A673 (cell line): Measurements from ENCODE around the gene APOBEC3A. TPM values are rescaled to one million over a fixed set of nuclear protein-coding genes. Genes with fewer than 3 reads are reported as not detected.
"Not testable (repeated sequence)": the region's sequence is repeated elsewhere in the genome, so short reads cannot be mapped to it uniquely, and the experiment has no call there.

Experiments used
- BruUV-seq: library from RNA; stranded (reverse); fragments of 400-500 nt; replicated peaks from 2 replicates; lab custom pipeline; 2021; lab: Mats Ljungman, UMichigan
- CTCF ChIA-PET: fragments of 300-600 bp; sonication (Branson Sonifier 250); formaldehyde crosslinking; loops from one replicate; lab custom pipeline; 2022; ENCODE audit warnings: antibody characterized with exemption; lab: Charles Lee
- POLR2A ChIA-PET: fragments of 300-600 bp; sonication (Branson Sonifier 250); formaldehyde crosslinking; loops from one replicate; lab custom pipeline; 2022; ENCODE audit warnings: antibody characterized with exemption; ENCODE audit not compliant: low non-redundant PET; lab: Charles Lee
- DNase-seq: peaks from one replicate; pipeline ENCODE4 v3.0.0-alpha.2; 2015; ENCODE audit warnings: low spot score
- H3K27ac ChIP-seq: fragments of 200-600 bp; sonication (generic); 2 replicates; pipeline ENCODE4 v1.5.1; 2016; ENCODE audit warnings: mixed run types, low read depth, mild to moderate bottlenecking, mixed read lengths, antibody characterized with exemption, low read length; ENCODE audit not compliant: poor library complexity, severe bottlenecking
- H3K27me3 ChIP-seq: fragments of 200-600 bp; sonication (generic); replicated peaks from 2 replicates; pipeline ENCODE4 v1.6.1; 2017; ENCODE audit warnings: mixed run types, low read depth, mild to moderate bottlenecking, mixed read lengths, antibody characterized with exemption, low read length; ENCODE audit not compliant: insufficient read depth, poor library complexity
- H3K36me3 ChIP-seq: fragments of 200-600 bp; sonication (generic); 2 replicates; pipeline ENCODE4 v1.6.1; 2016; ENCODE audit warnings: mixed run types, mild to moderate bottlenecking, mixed read lengths, antibody characterized with exemption, low read length; ENCODE audit not compliant: insufficient read depth, poor library complexity, severe bottlenecking
- H3K4me1 ChIP-seq: fragments of 200-600 bp; sonication (generic); 2 replicates; pipeline ENCODE4 v1.6.1; 2017; ENCODE audit warnings: mixed run types, mild to moderate bottlenecking, mixed read lengths, antibody characterized with exemption, low read length; ENCODE audit not compliant: insufficient read depth, poor library complexity, severe bottlenecking
- H3K4me3 ChIP-seq: fragments of 200-600 bp; sonication (generic); 2 replicates; pipeline ENCODE4 v1.5.1; 2016; ENCODE audit warnings: low read depth, mixed run types, mild to moderate bottlenecking, mixed read lengths, low read length; ENCODE audit not compliant: poor library complexity, severe bottlenecking
- H3K9me3 ChIP-seq: fragments of 200-600 bp; sonication (generic); 2 replicates; pipeline ENCODE4 v1.6.1; 2016; ENCODE audit warnings: mixed run types, low read depth, mild to moderate bottlenecking, mixed read lengths, antibody characterized with exemption, low read length; ENCODE audit not compliant: poor library complexity, severe bottlenecking
- CTCF ChIP-seq: fragments of 300-800, 200-600 bp; sonication (generic); conservative IDR thresholded peaks from 2 replicates; pipeline ENCODE4 v1.5.1; 2017; ENCODE audit warnings: low read depth, mild to moderate bottlenecking, antibody characterized with exemption, low read length, moderate library complexity, mixed read lengths
- EZH2 ChIP-seq: fragments of 200-600 bp; sonication (generic); IDR thresholded peaks from 2 replicates; pipeline ENCODE4 v1.6.1; 2017; ENCODE audit warnings: borderline replicate concordance, low read depth, mild to moderate bottlenecking, mixed read lengths, antibody characterized with exemption, low read length; ENCODE audit not compliant: poor library complexity, severe bottlenecking
- intact Hi-C: fragments of 100-400 bp; cut with micrococcal nuclease; formaldehyde crosslinking; loops from one replicate; pipeline ENCODE4 v1.10.0; 2022; ENCODE audit not compliant: unreplicated experiment
- total RNA-seq: library from RNA; stranded (reverse); gene quantifications from 2 replicates; pipeline ENCODE4 v1.2.3, GENCODE V29; 2021

APOBEC3A gene
- total RNA-seq, 1 experiment from 2014 or later, result not detected

GRCh38 chr22:38956551-38956950, 858 bp upstream of the APOBEC3A start:
- ChIA-PET CTCF (no interaction called here), POLR2A (no interaction called here)
- DNase-seq, result no peak
- Histone ChIP-seq H3K4me3 (no peak overlapping the region), H3K36me3 (no peaks in the 10 kb centered on the region), H3K27ac (no peak overlapping the region), H3K9me3 (no peaks in the 10 kb centered on the region), H3K27me3 (no peaks in the 10 kb centered on the region), H3K4me1 (no peaks in the 10 kb centered on the region)
- intact Hi-C loops, result no loop called here
- TF ChIP-seq EZH2 (no peak), CTCF (no peak)
- no TSS peak for BruUV-seq

- intact Hi-C loops, result no loop called here
- no peak for DNase-seq
- Histone ChIP-seq H3K9me3 (no peaks in the 10 kb centered on the region), H3K36me3 (no peaks in the 10 kb centered on the region), H3K27ac (no peak overlapping the region), H3K4me3 (no peak overlapping the region), H3K4me1 (no peaks in the 10 kb centered on the region), H3K27me3 (no peaks in the 10 kb centered on the region)
- no peak for TF ChIP-seq CTCF
- no peak for TF ChIP-seq EZH2
- ChIA-PET CTCF (no interaction called here), POLR2A (no interaction called here)
- BruUV-seq, result no TSS peak
Observed at GRCh38 chr22:38957808-38958650, 620 bp downstream of the APOBEC3A start.

GRCh38 chr22:38958651-38958943, 1.2 kb downstream of the APOBEC3A start:
- BruUV-seq, CTCF ChIA-PET: not testable (repeated sequence)

DNA sequence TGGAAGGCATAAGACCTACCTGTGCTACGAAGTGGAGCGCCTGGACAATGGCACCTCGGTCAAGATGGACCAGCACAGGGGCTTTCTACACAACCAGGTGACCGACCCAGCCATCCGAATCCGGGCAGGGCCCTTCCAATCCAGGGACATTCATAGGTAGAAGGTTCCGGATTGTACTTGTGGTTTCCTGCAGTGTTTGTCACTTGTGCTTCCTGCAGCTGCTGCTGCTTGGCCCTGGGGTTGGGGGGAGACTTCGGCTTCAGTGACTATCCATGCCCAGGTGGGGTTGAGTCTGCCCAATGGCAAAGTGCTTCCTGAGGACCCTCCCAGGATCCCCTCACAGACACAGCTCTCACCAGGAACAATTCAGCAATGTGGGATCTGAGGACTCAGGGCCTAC, 2.2 kb downstream of the APOBEC3A start:
- intact Hi-C loops, result no loop called here
- no peaks in the 10 kb centered on the region for H3K4me1 ChIP-seq
- POLR2A ChIA-PET, result no interaction called here
- TF ChIP-seq EZH2, result no peak
- no peak for TF ChIP-seq CTCF
- H3K27me3 ChIP-seq, result no peaks in the 10 kb centered on the region
- H3K27ac ChIP-seq, result no peak overlapping the region
- no peak overlapping the region for H3K4me3 ChIP-seq
- no peak for DNase-seq
- CTCF ChIA-PET, result no interaction called here
- H3K9me3 ChIP-seq, result no peaks in the 10 kb centered on the region
- no TSS peak for BruUV-seq
- no peaks in the 10 kb centered on the region for H3K36me3 ChIP-seq

More at GRCh38 chr22:38958651-38958943, 1.2 kb downstream of the APOBEC3A start:
- H3K4me3 ChIP-seq, DNase-seq, H3K27me3 ChIP-seq, POLR2A ChIA-PET, H3K27ac ChIP-seq, H3K4me1 ChIP-seq, intact Hi-C loops, H3K9me3 ChIP-seq, H3K36me3 ChIP-seq: not testable (repeated sequence)

DNA sequence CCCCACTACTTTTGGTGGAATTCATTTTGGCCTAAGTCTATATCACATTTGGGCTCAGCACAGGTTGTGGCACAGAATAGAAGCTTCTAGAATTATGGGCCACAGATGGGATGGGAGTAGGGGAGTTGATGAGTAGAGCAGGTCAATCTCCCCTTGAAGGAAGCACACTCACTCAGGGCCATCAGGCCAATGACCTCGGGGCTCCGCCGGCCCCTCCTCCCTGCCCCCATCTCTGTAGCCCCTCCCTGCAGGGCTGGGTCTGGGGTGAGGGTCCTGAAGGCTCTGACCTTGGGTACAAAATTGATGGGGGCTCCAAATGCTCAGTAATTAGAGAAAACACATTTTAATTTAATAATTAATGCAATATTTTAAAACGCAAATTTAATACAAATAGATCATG, 3.3 kb downstream of the APOBEC3A start:
- intact Hi-C loops, H3K9me3 ChIP-seq, DNase-seq, H3K4me1 ChIP-seq, H3K27me3 ChIP-seq, H3K4me3 ChIP-seq, POLR2A ChIA-PET, CTCF ChIA-PET, H3K36me3 ChIP-seq, BruUV-seq, H3K27ac ChIP-seq: not testable (repeated sequence)
